Inflammatory macrophage (primary cell): Measurements from ENCODE around the gene S1PR1.

Source experiments
- DNase-seq, 2 donors: peaks; one replicate each; pipeline ENCODE4 v3.0.0-alpha.2; 2020 to 2022

Gene S1PR1

DNA sequence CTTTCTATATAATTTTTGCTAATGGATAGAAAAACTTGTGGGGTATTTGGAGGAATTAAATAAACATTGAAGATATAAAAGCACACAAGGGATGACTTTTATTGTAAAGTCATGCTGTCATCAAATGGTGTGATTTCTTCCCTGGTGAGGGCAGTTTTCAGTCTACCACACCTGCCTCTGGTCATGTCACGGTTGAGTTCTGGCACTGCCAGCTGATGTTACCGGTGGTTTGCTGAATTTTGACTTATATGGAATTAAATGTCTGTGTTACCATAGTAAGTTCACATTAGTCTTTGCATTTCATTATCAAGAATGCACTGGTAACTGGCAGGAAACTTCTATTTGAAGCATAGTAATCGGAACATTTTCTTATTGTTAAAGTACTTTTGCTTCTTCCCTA is 13.4 kb downstream of the S1PR1 start:
- no peak for DNase-seq

DNA sequence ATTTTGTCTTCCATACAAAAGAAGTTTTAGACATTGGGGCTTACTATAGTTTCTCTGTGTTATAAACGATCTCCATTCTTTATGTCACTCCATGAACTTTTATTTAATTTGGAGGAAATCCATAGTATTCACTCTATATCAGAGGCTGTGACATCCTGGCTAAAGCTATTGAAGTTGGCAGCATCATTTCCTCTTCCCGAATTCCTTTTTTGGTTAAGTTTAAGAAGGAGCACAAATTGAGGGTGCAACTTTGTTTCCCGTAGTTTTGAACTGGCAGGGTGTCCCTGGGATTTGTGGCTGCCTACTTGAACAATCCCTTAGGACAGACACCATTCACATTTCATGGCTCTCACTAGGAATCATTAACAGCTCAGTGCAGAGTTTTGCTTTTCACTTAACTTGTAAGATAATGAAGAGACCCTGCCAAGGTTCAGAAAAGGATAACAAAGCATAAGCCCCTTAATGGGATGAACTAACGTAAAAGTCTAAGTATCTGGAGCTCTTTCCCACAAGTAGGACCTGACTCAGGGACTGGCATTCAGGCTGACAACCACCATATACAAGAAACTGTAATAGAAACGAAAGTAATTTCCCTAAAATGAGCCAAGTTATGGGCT is 13.9 kb downstream of the S1PR1 start:
- DNase-seq: no peak

- no peak for DNase-seq
Observed at GRCh38 chr1:101251504-101251903, 14.7 kb downstream of the S1PR1 start.

- no peak for DNase-seq
Observed at GRCh38 chr1:101253976-101254674, 17.3 kb downstream of the S1PR1 start.

DNA sequence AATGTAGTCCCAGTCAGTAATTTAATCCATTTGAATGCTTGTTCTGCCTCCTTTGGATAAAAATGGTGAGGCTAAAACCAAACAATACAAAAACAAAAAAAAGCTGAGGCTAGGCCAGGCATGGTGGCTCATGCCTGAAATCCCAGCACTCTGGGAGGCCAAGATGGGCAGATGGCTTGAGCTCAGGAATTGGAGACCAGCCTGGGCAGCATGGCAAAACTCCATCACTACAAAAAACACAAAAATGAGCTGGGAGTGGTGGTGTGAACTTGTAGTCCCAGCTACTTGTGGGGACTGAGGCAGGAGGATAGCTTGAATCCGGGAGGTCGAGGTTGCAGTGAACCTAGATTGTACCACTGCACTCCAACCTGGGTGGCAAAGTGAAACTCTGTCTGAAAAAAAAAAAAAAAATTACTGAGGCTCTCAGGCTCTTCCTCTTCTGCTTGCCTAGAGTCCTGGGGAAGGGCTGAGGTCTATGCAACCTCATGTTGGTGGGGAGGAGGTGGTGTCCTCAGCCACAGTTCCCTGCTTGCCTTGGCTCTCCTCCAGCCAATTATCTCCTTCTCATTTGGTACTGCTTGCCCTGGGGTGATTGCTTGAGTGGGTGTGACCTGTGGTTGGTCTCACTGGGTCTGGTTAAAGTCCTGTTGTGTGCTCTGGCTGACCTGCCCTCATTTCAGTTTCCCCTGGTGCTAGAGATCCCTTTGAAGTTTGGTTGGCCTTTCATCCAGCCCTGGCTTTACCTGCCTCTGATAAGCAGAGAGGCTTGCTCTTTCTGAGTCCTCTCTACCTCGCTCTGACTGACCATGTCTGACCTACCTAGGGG is 20.9 kb downstream of the S1PR1 start:
- peak; percentile 80 to 83 for DNase-seq

DNA sequence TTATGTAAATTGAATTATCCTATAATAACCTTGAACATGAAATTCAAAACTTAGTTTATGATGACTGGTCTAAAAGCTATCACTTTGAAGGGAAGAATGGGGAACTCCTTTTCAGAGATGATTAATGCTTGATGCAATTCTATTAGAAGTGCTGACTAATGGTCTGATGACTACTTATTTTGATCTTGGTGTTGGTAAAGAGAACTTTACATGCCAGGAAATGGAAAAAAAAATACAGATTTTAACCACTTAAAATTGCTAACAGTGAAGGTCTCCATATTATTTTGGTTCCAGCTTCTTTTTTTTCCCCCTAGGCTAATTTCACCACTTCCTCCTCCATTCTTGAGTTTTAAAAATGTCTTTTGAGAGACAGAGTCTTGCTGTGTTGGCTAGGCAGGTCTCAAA is 22.9 kb downstream of the S1PR1 start:
- DNase-seq: peak; percentile 68 to 96

- peak in 1 of 2 donors; percentile 71 for DNase-seq
Observed at GRCh38 chr1:101260556-101261350, 23.9 kb downstream of the S1PR1 start.

- DNase-seq: no peak
Observed at GRCh38 chr1:101261623-101262022, 24.8 kb downstream of the S1PR1 start.

- DNase-seq: no peak
Observed at GRCh38 chr1:101262060-101262459, 25.2 kb downstream of the S1PR1 start.

DNA sequence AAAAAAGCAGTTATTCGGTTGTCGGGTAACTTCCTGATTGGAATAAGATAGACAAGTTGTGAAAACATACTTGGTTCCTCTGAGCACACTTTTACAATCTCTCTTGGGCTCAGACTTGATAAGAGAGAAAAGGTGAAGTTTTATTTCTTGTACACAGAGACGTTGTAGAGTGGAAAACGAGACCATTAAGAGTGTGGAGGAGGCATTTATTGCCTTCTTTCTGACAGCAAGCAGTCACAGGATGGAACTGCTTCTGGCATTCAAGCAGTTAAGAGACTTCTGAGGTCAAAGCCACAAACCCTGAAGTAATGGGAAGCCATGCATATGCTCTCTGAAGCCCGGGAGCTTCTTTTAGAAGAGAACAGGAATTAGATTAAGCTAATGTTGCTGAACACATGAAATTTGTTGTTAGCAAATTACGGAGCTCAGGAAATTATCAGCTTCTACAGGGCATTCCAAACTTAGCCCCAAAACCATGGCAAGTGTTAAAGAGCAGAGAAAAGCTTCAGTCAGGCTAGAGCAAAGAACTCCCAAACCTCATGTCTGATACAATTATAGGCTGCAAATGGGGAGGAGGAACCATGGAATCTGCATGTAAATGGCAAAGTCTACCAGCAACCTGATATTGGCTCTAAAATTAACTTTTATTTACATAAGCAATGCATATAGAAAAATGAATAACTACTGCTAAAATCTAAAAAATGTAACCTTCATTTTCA is 26.0 kb downstream of the S1PR1 start:
- DNase-seq: peak; percentile 61 to 63

GRCh38 chr1:101264697-101265096 is 27.9 kb downstream of the S1PR1 start:
- DNase-seq: peak; percentile 29 to 78

GRCh38 chr1:101265684-101266083 is 28.9 kb downstream of the S1PR1 start:
- no peak for DNase-seq

DNA sequence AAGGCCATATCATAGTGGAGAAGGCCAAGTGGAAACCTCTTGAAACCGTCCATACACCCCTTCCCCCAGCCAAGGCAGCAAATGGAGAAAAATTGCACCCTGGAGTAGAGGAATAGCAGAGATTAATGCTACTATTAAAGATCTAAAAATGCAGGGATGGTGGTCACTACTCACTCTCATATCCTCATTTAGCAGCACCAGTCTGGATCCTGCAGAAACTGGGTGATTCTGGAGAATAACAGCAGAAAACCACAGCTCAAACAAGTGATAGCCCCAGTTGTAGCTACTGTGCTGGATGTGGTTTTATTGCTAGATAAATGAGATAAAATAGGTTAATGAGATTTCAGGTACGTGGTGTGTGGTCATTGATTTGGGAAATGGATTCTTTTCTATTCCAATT is 30.3 kb downstream of the S1PR1 start:
- no peak for DNase-seq

DNA sequence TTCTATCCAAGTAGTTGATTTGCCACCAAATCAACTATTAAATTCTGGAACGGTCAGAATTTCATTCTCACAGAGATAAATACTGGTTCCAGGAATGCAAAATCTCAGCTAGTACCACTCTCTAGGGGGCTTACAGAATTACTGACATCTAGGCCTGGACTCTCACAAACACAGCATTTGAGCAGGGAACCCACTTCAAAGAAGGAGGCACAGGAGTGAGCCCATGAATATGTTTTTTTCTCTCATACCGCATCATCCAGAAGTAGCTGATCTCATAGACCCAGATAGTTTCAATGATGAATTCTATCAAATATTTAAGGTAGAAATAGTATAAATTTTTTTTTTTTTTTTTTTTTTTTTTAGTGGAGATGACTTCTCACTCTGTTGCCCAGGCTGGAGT is 32.1 kb downstream of the S1PR1 start:
- no peak for DNase-seq

GRCh38 chr1:101275672-101276071 is 38.9 kb downstream of the S1PR1 start:
- DNase-seq: no peak

GRCh38 chr1:101276818-101277217 is 40.0 kb downstream of the S1PR1 start:
- no peak for DNase-seq

GRCh38 chr1:101278238-101278637 is 41.4 kb downstream of the S1PR1 start:
- DNase-seq: no peak

DNA sequence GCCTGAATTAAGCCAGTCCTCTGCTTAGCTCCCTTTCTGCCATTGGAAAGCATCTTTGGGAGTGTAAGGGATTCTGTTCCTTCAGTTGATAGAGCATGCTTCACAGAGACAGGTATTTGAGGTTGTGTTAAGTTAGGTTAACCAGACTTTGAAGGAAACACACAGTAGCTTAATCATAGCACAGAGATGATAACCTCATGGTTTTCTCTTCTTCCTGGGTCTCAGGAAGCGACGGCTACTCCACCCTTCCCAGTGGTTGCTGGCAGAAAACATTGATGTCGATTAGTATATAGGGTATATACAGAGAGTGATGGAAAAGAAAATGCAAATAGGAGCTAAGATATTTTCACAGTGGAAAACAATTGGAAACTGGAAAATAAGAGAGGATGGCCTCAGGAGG is 42.0 kb downstream of the S1PR1 start:
- DNase-seq: no peak

- no peak for DNase-seq
Observed at GRCh38 chr1:101280049-101280592, 43.3 kb downstream of the S1PR1 start.

DNA sequence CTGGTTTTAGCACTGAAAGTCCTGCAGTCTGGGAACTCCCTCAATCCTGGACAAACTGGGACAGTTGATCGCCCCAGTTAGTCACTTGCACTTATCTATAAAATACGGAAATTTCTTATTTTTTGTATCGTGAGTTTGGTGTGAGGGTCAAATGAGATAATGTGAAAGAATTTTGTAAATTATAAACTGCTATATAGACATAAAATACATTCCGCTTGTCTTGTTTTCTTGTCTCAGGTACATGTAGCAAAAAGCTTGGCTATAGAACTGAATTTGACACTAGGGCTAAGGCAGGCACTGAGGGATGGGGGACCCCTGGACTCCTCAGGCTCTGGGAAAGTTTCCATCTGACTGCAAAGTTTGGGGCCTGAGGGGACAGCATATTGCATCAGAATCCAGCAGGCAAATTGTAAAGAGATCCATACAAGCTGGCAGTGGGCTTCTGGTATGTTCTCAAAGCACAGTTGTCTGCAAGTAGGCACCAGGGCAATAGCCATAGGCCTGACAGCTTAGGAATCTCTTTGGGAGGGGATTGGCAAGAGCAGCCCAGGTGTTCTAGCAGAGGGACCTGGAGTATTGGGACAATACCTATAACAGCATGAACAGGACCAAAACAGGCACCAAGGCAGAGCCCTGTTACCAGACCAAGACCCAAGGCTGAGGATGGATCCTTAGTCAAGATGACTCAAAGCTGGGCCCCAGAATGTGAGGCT is 44.3 kb downstream of the S1PR1 start:
- DNase-seq: no peak

- no peak for DNase-seq
Observed at GRCh38 chr1:101281751-101282150, 44.9 kb downstream of the S1PR1 start.
